ENCODE data around the gene TATDN2. TPM values are rescaled to one million over a fixed set of nuclear protein-coding genes. Genes with fewer than 3 reads are reported as not detected.
"Not testable (repeated sequence)": the region's sequence is repeated elsewhere in the genome, so short reads cannot be mapped to it uniquely, and the experiment has no call there.

The TATDN2 gene
- total RNA-seq, 2 donors from 2014 or later, result 40.8 to 56.3 TPM

DNA sequence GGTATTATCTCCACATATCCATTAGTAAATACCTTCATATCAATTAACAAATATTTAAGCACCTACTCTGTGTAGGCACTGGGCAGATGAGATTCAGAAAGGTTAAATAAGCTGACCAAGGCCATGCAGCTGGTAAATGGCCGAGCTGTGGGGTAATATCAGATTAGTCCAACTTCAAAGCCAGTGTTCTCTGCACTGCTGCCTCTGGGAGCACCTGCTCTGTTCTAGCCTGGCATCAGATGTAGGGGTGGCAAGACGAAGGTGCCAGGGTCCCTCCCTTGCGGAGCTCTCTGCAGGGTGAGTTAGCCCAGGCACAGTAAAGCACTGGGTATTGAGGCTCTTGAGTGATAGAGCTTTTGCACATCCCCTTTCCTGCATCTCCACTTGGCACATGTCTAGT, 5.5 kb downstream of the TATDN2 start:
- DNase-seq (ENCODE audit: low spot score in 2 of 2) (no peak), ATAC-seq (no peak)
- peaks cover 0 to 4% of the 10 kb centered on the region in 2 donors for H3K9me3 Mint-ChIP-seq
- H3K36me3 Mint-ChIP-seq, result peaks cover 46 to 74% of the 10 kb centered on the region in 2 donors
- H3K27ac Mint-ChIP-seq, result peak overlapping the region in 1 of 2 donors; percentile 89

DNA sequence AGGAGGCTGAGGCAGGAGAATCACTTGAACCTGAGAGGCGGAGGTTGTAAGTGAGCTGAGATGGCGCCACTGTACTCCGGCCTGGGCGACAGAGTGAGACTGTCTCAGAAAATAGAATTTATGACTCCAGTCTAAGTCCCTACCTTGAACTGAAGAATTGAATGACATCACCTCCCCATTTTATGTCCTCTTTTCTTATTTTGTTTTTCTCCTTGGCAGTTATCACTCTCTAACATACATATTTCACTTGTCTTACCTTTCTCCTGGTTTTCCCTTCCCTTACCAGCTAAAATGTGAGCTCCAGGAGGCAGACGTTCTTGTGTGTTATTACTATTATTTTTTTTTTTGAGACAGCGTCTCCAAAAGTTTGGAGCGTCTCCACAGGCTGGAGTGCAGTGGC, 7.6 kb downstream of the TATDN2 start:
- H3K27ac Mint-ChIP-seq, result peak overlapping the region in 1 of 2 donors; percentile 42
- no peak for ATAC-seq
- DNase-seq (ENCODE audit: low spot score in 2 of 2), result no peak
- H3K36me3 Mint-ChIP-seq, result peaks cover 27 to 70% of the 10 kb centered on the region in 2 donors
- H3K9me3 Mint-ChIP-seq, result peaks cover 0 to 4% of the 10 kb centered on the region in 2 donors

DNA sequence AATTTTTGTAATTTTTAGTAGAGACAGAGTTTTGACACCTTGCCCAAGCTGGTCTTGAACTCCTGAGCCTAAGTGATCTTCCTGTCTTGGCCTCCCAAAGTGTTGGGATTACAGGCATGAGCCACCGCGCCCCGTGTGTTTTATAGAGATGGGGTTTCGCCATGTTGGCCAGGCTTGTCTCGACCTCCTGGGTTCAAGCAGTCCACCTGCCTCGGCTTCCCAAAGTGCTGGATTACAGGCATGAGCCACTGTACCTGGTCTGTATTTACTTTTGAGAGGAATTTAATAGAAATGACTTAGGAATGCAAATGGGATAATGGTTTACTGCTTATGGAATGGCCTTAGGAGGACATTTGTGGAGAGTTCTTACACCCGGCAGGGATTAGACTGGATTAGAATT, 10.8 kb downstream of the TATDN2 start:
- DNase-seq (ENCODE audit: low spot score in 2 of 2), result no peak
- Mint-ChIP-seq H3K36me3 (peaks cover 28 to 77% of the 10 kb centered on the region in 2 donors), H3K27ac (peak overlapping the region; percentile 1 to 73), H3K9me3 (peaks cover 0 to 4% of the 10 kb centered on the region in 2 donors)
- no peak for ATAC-seq

DNA sequence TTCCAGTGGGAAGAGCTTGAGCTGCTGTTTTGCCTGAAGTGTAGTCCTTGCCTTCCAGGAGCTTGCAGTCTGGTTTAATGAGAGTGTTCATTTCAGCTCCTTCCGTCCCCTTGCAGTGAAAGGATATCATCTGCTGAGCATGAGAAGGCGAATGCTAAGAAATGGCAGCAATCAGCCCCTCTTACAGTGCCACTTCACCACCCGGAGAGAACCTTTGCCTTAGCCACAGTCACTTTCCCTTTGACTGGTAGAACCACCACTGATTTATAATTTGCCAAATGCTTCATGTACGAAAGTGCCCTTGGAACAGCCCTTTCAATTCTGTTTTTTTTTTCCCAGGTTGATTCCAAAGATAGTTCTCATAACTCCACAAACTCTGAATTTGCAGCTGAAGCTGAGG, 11.5 kb downstream of the TATDN2 start:
- no peak overlapping the region for H3K27ac Mint-ChIP-seq
- ATAC-seq (no peak), DNase-seq (ENCODE audit: low spot score in 2 of 2) (no peak)
- H3K9me3 Mint-ChIP-seq, result no peaks in the 10 kb centered on the region
- H3K36me3 Mint-ChIP-seq, result peaks cover 33 to 74% of the 10 kb centered on the region in 2 donors

DNA sequence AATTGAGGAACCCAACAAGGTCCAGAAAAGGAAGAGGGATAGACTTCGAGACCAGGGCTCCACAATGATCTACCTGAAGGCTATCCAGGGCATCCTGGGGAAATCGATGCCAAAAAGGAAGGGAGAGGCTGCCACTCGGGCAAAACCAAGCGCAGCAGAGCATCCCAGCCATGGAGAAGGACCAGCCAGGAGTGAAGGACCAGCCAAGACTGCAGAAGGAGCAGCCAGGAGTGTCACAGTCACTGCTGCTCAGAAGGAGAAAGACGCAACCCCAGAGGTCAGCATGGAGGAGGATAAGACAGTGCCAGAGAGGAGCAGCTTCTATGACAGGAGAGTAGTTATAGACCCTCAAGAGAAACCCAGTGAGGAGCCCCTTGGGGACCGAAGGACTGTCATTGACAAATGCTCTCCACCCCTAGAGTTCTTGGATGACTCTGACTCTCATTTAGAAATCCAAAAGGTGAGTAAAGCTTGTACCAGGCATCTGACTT, 12.0 kb downstream of the TATDN2 start:
- ATAC-seq (no peak), DNase-seq (ENCODE audit: low spot score in 2 of 2) (no peak)
- H3K27ac Mint-ChIP-seq, result no peak overlapping the region
- no peaks in the 10 kb centered on the region for H3K9me3 Mint-ChIP-seq
- peaks cover 33 to 69% of the 10 kb centered on the region in 2 donors for H3K36me3 Mint-ChIP-seq

DNA sequence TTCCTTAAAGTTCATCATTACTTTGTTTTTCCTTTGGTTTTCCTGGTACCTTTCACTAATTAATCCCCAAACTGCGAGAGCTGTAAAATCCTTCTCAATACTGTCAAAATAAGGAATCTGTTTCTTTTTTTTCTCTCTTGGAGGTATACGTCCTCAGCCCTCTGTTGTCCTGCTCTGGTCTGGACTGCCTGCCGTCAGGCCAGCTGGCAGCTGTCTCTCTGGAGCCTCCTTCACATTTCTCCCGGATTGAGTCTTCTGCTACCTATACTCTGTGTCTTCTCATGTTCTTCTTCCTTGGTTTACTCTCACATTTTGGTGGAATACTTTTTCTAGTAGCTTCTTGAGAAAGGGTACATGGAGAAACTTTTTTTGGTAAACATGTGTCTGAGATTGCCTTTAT, 13.8 kb downstream of the TATDN2 start:
- DNase-seq (ENCODE audit: low spot score in 2 of 2), result no peak
- ATAC-seq, result no peak
- Mint-ChIP-seq H3K27ac (peak overlapping the region in 1 of 2 donors; percentile 18), H3K36me3 (peaks cover 28 to 64% of the 10 kb centered on the region in 2 donors), H3K9me3 (no peaks in the 10 kb centered on the region)

DNA sequence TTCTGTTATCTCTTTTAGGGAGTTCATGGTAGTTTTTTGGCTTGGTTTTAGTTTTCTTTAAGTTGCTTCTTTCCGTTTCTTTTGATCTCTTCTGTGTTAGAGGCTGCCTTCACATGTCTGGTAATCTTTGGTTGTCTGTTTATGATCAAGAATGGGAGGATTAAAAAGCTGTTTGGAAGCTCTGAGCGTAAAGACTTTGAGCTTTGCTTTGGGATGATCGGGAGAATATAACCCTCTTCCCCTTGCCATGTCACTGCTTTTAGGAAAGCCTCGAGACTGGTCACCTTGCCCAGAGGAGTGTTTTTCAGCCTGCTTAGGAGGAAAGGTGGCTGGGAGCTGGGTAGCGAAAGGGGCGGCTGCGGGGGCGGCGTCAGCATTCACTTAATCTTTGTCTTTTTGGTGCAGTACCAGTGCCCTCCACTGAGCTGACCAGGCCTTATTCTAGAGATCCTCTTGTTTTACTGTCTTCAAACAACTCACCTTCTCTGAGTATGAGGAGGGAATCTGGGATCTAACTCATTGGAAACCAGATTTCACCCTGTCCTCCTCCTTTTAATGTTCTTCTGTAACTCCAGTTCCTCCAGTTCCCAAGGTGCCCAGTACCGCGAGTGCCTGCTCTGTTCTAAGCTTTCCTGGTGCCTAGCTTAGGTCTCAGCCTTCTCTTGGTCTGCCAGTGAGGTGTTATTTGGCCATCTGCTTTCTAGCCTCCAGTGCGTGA, 15.5 kb downstream of the TATDN2 start:
- ATAC-seq, result peak; percentile 93 to 96
- Mint-ChIP-seq H3K36me3 (peaks cover 28 to 76% of the 10 kb centered on the region in 2 donors), H3K9me3 (no peaks in the 10 kb centered on the region), H3K27ac (peak overlapping the region; percentile 86 to 89)
- peak in 1 of 2 donors; percentile 69 for DNase-seq (ENCODE audit: low spot score in 2 of 2)

DNA sequence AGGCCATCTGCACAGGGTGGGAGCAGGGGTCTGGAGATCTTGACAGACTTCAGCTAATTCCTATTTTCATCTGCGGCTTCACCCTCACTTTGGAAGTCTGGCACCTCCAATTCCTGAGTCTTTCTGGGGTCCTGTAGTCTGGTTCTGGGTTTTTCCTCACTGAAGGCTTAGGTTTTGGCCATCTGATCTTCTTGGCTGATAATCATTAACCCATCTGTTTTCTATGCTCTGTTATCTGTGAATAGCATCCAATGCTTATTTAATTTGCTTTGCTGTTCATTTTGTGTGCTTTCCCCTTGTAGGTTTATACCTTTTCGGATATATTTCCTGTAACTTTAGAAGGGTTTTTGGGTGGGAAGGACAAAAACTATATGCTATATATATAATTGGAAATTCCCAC, 17.6 kb downstream of the TATDN2 start:
- DNase-seq (ENCODE audit: low spot score in 2 of 2), result no peak
- ATAC-seq, result no peak
- no peaks in the 10 kb centered on the region for H3K9me3 Mint-ChIP-seq
- peak overlapping the region in 1 of 2 donors; percentile 78 for H3K27ac Mint-ChIP-seq
- H3K36me3 Mint-ChIP-seq, result peaks cover 25 to 66% of the 10 kb centered on the region in 2 donors

DNA sequence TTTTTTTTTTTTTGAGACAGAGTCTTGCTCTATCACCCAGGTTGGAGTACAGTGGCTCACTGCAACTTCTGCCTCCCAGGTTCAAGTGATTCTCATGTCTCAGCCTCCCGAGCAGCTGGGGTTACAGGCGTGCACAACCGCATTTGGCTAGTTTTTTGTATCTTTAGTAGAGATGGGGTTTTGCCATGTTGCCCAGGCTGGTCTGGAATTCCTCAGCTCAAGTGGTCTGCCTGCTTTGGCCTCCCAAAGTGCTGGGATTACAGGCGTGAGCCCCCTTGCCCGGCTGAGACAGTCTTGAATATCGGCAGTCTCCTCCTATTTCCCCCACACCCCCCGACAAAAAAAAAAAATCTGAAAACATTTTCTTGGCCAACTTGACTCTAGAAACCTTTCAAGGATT, 18.7 kb downstream of the TATDN2 start:
- not testable (repeated sequence) for DNase-seq (ENCODE audit: low spot score in 2 of 2); H3K9me3 Mint-ChIP-seq; ATAC-seq
- Mint-ChIP-seq H3K36me3 (peaks cover 18 to 66% of the 10 kb centered on the region in 2 donors), H3K27ac (peak overlapping the region; percentile 3 to 38)

DNA sequence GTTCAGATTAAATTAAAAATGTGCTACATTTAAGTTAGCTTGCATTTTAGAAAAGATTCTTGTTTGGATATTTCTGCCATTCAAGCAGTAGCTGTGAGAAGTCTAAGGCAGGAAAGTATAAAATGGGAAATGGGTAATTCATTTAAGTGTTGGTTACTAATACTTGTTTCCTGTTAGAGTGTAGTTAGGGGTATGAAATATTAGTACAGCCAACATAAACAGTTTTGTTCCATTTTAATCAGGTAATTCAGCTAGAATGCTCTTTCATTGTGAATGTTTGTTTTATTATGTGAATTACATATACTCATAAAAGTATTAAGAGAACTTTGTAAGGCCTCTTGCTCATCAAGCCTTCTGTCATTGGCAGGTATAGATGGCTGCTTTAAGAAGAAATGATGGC, 19.9 kb downstream of the TATDN2 start:
- DNase-seq (ENCODE audit: low spot score in 2 of 2), result no peak
- ATAC-seq, result no peak
- no peaks in the 10 kb centered on the region for H3K9me3 Mint-ChIP-seq
- peak overlapping the region in 1 of 2 donors; percentile 79 for H3K27ac Mint-ChIP-seq
- peaks cover 13 to 62% of the 10 kb centered on the region in 2 donors for H3K36me3 Mint-ChIP-seq

DNA sequence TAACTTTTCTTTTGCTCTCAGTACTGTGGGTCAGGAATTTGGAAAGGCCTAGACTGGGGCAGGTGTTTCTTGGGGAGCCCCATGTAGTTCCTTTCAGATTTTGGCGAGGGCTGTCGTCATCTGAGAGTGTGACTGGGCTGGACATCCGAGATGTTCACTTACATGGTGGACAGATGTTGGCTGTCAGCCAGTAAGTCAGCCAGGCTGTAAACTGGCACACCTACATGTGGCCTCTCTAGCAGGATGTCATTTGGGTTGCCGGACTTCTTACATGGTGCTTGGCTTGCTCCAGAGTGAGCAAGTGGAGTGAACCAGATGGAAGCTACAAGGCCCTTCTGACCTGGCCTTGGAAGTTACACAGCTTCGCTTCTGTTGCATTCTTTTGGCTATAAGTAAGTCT, 20.7 kb downstream of the TATDN2 start:
- ATAC-seq (no peak), DNase-seq (ENCODE audit: low spot score in 2 of 2) (no peak)
- Mint-ChIP-seq H3K27ac (peak overlapping the region in 1 of 2 donors; percentile 79), H3K9me3 (no peaks in the 10 kb centered on the region), H3K36me3 (peaks cover 6 to 56% of the 10 kb centered on the region in 2 donors)

DNA sequence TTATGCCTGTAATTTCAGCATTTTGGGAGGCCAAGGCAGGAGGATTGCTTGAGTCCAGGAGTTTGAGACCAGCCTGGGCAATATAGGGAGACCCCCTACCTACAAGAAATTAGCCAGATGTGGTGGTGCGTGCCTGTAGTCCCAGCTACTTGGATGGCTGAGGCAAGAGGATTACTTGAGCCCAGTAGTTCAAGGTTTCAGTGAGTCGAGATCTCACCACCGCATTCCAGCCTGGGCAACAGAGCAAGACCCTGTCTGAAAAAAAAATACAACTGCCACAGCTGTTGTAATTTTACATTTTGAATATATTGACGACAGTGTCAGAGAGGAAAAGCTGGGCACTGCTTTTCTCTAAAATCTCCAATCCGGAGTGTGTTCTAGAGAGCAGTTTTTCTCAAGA, 21.2 kb downstream of the TATDN2 start:
- DNase-seq (ENCODE audit: low spot score in 2 of 2) (no peak), ATAC-seq (no peak)
- H3K9me3 Mint-ChIP-seq, result no peaks in the 10 kb centered on the region
- peaks cover 1 to 51% of the 10 kb centered on the region in 2 donors for H3K36me3 Mint-ChIP-seq
- H3K27ac Mint-ChIP-seq, result no peak overlapping the region

DNA sequence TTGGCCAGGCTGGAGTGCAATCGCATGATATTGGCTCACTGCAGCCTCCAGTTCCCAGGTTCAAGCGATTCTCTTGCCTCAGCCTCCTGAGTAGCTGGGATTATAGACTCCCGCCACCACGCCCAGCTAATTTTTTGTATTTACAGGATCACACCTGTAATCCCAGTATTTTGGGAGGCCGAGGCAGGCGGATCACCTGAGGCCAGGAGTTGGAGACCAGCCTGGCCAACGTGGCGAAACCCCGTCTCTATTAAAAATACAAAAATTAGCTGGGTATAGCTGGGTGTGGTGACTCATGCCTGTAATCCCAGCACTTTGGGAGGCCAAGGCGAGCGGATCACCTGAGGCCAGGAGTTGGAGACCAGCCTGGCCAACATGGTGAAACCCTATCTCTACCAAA, 24.2 kb downstream of the TATDN2 start:
- peak overlapping the region in 1 of 2 donors; percentile 65 for H3K27ac Mint-ChIP-seq
- H3K9me3 Mint-ChIP-seq; ATAC-seq; DNase-seq (ENCODE audit: low spot score in 2 of 2): not testable (repeated sequence)
- H3K36me3 Mint-ChIP-seq, result peaks cover 0 to 35% of the 10 kb centered on the region in 2 donors

DNA sequence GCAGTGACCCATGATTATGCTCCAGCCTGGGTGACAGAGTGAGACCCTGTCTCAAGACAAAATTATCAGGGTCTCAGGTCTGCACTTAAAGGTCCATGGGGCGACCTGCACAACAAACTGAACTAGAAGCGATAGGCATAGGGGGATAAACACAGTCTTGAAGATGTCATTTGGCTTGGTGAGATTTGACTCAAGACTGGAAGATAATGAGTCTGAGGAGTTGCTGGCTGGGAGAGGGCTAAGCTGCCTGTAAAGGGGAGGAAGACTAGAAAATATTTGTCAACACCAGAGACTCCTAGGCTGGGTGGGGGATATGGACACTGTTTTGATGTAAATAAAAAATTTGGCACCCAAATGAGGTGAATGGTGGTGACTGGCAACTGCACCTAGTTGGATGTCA, 24.7 kb downstream of the TATDN2 start:
- peak in 1 of 2 donors; percentile 40 for ATAC-seq
- Mint-ChIP-seq H3K27ac (peak overlapping the region; percentile 41 to 65), H3K9me3 (no peaks in the 10 kb centered on the region), H3K36me3 (peaks cover 0 to 32% of the 10 kb centered on the region in 2 donors)
- DNase-seq (ENCODE audit: low spot score in 2 of 2), result no peak

DNA sequence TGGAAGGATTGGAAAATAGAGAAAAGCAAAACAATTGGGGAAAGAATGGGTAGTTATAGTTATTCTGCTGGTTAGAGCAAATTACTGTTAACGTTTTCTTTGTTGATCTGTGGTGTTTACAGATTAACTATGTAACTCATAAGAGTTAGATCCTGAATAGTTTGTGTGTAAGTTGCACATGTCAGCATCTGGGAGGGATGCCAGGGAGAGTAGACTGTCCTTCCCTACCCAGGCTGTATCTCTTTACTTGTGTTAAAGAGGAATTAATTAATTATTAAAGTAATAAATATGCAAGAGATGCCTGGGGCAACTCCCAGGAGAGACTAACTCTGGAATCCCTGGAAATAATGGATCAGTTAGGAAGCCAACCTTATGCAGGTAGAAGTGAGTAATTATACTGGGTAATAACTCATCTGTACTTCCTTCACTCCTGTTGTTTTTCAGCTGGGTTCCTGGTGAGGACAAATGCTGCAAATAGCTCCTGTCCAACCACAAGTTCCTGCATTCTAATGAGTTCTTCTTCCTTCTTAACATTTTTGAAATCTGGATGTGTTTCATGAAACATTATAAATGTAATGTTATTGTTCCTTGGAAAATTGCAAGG, 25.5 kb downstream of the TATDN2 start:
- DNase-seq (ENCODE audit: low spot score in 2 of 2) (no peak), ATAC-seq (no peak)
- Mint-ChIP-seq H3K36me3 (peaks cover 0 to 28% of the 10 kb centered on the region in 2 donors), H3K9me3 (no peaks in the 10 kb centered on the region), H3K27ac (peak overlapping the region; percentile 41 to 65)

DNA sequence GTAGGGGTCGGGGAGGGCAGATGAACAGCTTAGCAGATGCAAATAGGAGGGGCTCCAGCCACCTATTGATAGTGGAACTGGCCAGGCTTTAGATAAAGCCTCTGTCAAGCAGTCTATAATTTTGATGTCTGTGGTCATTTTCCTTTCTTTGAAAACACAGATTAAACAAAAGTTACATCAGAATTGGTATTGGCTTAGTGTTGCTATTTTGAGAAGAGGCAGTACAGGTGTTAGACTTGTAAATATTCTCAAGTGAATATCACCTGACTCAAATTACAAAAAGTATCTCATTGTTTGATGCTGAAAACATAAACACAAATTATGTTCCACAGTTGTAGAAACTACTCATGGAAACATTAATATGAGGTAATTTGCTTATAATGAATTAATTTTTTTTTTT, 26.3 kb downstream of the TATDN2 start:
- ATAC-seq, result no peak
- Mint-ChIP-seq H3K36me3 (peaks cover 0 to 23% of the 10 kb centered on the region in 2 donors), H3K9me3 (no peaks in the 10 kb centered on the region), H3K27ac (peak overlapping the region in 1 of 2 donors; percentile 88)
- no peak for DNase-seq (ENCODE audit: low spot score in 2 of 2)

DNA sequence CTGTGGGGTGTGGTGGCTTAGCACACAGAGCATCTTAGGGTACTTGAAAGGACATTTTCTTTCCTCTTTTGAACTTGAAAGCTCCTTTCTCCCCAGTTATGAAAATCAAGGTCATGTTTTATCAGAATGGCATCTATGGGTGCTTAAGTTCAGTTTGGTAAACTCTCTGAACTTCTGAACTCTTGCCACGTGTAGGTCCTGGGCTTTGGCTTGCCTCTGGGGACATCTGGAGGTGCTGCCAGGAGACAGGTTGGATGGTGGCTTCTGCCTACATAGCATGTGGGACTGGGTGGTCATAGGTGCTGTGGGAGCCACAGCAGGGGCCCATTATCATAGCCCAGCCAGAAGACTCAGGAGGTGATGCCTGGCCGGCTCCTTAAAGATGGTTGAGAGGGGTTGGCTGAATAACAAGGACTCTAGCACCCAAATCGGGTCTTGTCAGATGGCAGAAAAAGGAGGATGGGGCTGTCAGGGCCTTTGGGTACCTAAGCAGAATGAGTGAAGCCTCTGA, 28.9 kb downstream of the TATDN2 start:
- H3K9me3 Mint-ChIP-seq, result no peaks in the 10 kb centered on the region
- ATAC-seq, result no peak
- peak overlapping the region; percentile 46 to 72 for H3K27ac Mint-ChIP-seq
- no peak for DNase-seq (ENCODE audit: low spot score in 2 of 2)
- H3K36me3 Mint-ChIP-seq, result peaks cover under 1 to 13% of the 10 kb centered on the region in 2 donors
